ENCODE results near the gene TSSC4.

The TSSC4 gene

DNA sequence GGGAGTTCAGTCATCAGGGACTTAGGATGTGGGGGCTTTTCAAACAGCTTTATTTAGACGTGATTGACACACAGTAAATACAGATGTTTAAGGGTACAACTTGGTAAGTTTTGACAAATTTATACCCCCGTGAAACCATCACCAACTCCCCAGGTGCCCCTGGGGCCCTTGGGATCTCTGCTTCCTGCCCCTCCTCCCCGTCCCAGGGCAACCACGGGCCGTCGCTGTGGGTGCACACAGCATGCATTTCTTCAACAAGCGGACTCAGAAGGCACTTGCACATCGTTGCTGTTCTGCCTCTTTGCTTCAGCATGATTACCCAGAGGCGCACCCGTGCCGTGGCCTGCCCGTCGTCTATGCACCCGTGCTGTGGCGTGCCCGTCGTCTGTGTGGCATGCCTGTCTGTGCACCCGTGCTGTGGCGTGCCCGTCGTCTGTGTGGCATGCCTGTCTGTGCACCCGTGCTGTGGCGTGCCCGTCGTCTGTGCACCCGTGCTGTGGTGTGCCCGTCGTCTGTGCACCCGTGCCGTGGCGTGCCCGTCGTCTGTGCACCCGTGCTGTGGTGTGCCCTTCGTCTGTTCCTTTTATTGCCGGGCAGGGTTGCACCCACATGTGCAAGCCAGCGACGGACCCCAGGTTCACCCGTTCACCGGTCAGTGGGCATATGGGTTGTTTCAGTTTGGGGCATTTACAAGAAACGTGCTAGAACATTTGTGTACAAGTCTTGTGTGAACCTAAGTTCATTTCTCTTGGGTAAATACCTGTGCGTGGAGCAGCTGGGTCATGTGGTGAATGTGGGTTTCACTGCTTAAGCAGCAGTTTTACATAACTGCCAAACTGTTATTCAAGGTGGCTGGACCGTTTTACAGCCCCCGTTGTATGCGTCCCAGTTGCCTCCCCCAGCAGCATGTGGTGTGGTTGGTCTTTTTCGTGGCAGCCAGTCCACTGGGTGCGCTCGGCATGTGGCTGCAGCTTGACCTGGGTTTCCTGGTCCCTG lies 15.1 kb upstream of the TSSC4 start:
- DNase-seq (ENCODE audit: low read depth in 1 of 2, low spot score in 1 of 2), result no peak

- DNase-seq (ENCODE audit: low read depth in 1 of 2, low spot score in 1 of 2), result no peak
Measured at GRCh38 chr11:2386591-2386990, 14.0 kb upstream of the TSSC4 start.

GRCh38 chr11:2387266-2387987 lies 13.1 kb upstream of the TSSC4 start:
- no peak for DNase-seq (ENCODE audit: low read depth in 1 of 2, low spot score in 1 of 2)

DNA sequence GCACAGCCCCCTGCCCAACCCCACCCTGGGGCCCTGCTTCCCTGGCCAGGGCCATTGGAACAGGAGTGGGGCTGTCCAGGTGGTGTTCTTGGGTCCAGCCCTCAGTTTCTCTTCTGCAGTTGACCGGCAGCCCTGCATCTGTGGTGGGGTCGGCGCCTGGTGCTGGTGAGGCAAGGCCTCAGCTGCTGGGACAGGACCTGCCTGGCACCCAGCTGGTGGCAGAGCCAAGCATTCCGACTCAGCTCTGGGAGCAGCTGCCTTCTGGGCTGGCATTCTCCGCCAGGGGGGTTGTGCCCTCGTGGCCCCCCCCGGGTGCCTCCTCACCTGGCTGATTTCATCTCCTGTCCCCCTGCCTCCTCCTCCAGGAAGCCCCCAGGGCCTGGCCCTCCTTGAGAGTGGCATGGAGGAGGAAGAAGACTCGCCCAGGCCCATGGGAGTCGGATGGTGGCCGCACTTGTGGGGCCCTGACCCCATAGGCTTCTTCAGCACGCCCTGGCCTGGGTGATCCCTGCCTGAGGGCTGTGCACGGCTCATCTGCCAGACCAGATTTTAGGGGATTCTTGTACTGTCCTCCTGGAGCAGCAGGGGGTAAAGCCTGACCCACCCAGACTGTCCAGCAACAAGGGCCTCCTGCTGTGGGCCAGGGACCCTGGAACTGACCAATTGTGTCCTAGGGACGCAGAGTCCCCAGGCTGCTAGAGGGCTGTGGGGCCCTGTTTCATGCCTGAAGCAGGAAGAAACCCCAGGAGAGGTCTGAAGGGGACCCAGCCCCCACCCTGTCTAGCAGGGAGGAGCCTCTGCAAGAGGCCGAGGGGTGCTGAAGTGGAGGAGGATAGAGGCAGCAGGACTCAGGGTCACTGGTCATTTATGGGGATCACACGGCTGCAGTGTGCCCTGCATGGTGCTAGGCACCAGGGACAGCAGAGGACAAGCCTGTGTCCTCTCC lies 11.8 kb upstream of the TSSC4 start:
- DNase-seq (ENCODE audit: low read depth in 1 of 2, low spot score in 1 of 2), result no peak

DNA sequence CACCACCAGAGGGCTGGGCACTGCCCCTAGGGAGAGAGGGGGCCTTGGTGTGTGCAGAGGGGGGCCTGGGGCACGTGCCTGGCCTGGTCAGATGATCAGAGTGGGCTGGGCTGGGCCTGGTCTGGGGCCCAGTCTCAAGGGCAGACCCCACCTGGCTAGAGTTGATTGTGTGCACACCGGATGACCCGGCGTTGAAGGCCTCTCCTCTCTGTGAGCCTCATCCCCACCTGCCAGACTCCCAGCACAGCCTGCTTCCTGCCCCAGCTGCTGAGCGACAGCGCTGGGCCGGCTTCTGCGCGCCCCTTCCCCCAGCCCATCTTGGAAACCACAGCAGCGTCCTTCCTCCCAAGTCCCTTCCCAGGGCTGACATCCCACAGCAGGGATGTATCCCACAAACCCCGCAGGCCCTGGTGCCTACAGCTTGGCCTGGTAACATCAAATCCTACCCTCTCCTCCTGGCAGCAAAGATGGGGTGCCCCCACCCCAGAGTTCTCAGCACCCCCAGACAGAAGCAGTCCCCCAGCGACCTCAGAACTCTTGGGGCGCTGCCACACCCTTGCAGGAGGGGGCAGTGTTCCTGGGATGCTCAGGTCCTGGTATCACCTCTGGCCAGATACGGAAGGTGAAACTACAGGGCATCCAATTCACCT lies 11.0 kb upstream of the TSSC4 start:
- no peak for DNase-seq (ENCODE audit: low read depth in 1 of 2, low spot score in 1 of 2)

DNA sequence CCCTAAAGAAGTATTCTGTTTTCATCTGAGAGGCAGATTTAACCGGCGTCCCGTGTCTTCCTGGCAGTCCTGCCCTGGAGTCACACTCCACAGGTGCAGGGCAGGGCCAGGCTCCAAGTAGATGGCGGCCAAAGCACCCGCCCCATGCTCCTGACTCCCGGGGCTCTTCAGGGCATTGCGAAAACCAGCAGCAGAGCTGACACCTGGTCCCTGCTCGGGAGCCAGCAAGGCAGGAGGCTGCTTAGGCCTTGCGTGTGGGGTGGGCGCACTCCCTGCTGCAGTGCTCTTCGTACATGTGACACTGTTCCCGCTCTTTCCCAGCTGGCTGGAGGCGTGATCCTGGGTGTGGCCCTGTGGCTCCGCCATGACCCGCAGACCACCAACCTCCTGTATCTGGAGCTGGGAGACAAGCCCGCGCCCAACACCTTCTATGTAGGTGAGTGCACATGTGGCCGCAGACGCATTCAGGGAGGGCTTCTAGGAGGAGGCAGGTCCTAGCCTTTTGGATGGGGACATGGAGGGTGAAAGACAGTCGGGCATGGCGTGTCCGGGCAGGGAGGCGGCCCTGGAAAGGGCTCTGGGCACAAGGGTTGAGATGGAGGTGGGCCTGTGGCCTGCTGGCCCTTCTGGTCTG lies 10.3 kb upstream of the TSSC4 start:
- DNase-seq (ENCODE audit: low read depth in 1 of 2, low spot score in 1 of 2), result no peak

- DNase-seq (ENCODE audit: low read depth in 1 of 2, low spot score in 1 of 2), result no peak
Measured at GRCh38 chr11:2390725-2391151, 9.8 kb upstream of the TSSC4 start.

DNA sequence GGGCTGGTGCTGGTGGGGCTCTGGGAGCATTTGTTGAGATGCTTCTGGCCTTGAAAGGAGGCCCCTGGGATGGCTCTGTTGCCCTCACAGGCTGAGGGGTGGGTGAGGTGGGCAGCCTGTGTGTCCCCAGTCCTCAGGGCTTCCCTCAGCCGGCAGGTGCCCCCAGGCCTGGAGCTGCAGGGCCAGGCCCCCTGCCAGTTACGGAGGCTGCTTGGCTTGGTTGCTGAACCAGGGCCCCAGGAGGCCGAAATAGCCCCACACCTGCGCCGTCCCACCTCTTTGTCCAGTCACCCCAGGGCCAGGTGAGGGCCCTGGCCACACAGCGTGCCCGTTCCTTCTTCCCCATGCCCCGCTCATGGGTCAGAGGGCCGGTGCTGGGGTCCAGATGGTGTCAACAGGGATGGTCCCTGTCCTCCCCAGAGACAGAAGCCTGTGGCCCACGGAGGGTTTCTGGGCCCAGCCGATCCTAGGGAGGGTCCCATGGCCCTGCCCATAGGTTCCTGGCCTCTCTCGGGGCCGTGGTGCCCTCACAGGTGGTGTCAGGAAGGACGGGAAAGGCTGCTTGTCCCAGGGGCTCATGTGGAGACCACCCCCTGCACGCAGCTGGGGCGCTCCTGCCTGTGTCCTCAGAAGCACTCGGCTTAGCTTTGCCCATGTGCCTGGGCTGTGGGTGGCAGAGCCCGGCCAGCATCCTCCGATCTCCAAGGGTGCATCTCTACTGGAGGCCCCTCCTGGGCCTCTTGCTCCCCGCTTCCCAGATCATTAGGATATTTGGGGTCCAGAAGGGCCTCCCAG lies 9.2 kb upstream of the TSSC4 start:
- DNase-seq (ENCODE audit: low read depth in 1 of 2, low spot score in 1 of 2), result no peak

GRCh38 chr11:2392241-2392959 lies 8.2 kb upstream of the TSSC4 start:
- no peak for DNase-seq (ENCODE audit: low read depth in 1 of 2, low spot score in 1 of 2)

DNA sequence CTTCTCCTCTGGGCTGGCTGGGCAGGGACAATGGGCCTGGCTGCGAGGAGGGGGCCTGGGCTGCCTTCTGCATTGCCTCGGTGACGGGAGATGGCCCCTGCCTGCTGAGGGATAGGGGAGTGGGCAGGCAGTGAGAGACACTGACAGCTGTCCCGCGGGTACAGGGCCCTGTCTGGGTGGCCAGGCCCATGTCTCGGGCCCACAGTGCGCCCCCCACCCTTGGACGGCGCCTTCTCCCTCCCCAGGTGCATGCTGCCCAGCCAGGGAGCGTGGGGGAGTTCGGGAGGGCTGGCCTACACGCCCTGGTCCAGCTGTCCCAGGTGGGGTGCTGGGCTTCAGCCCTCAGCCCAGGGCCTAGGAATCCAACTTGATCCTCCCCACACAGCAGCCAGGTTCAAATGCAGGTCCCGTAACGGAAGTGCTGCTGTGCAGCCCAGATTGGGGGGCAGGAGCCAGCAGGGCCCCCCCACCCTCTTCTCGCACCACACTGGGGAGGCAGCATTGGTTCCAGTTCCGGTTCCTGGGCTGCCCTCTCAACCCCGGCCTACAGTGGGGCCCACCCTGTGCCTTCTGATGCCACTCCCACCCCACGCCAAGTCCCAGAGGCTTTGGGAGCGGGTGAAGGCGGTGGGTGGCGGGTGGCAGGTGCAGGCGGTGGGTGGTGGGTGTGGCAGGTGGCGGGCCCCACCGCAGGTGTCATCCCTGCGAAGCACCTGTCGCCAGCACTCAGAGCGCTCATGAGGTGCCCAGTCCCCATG lies 7.3 kb upstream of the TSSC4 start:
- DNase-seq (ENCODE audit: low read depth in 1 of 2, low spot score in 1 of 2), result no peak

DNA sequence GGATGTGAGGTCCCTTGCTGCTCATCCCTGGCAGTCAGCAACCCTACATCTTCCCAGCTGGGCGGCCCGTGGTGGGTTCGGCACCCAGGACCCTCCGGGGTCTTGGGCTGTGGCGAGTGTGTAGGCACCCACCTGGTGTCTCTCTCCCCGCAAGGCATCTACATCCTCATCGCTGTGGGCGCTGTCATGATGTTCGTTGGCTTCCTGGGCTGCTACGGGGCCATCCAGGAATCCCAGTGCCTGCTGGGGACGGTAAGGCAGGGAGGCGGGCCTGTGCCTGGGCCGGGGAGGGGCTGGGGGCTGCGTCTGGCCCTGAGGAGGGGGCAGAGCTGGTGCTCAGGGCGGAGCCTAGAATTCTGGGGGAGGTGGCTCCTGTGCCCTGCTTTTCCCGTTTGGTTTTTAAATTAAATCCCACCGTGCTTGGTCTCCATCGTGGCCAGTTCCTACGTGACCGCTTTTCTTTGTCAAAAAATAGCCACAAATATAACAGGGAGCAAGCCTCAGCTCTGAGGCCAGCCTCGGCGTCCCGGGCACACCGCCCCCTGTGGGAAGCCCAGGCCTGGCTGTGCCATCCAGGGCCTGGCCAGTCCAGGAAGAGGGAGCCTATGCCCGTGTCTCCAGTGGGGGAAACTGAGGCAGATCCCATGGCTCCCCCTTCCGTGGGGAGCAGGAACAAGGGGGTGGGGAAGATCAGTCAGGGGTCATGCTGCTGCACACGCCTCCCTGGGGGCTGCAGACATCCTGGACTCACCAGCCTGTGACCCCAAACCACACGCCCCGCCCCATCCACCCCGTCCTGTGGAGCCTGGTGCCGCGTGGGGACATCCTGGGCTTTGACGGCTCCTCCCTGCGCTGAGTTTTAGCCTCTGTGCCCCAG lies 6.4 kb upstream of the TSSC4 start:
- DNase-seq (ENCODE audit: low read depth in 1 of 2, low spot score in 1 of 2), result no peak

DNA sequence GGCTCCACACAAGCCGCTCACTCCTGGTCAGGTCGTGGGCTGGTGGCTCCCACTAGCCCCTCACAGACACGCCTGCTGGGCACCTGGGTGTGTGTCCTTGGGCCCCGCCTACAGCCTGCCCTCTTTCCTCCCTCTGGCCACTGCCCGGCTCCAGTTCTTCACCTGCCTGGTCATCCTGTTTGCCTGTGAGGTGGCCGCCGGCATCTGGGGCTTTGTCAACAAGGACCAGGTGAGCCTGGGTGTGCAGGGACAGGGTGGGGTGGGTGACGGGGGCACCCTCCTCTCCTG lies 5.8 kb upstream of the TSSC4 start:
- DNase-seq (ENCODE audit: low read depth in 1 of 2, low spot score in 1 of 2), result no peak

- no peak for DNase-seq (ENCODE audit: low read depth in 1 of 2, low spot score in 1 of 2)
Measured at GRCh38 chr11:2395211-2395730, 5.3 kb upstream of the TSSC4 start.

- no peak for DNase-seq (ENCODE audit: low read depth in 1 of 2, low spot score in 1 of 2)
Measured at GRCh38 chr11:2395856-2396255, 4.7 kb upstream of the TSSC4 start.

GRCh38 chr11:2396471-2396870 lies 4.1 kb upstream of the TSSC4 start:
- no peak for DNase-seq (ENCODE audit: low read depth in 1 of 2, low spot score in 1 of 2)

DNA sequence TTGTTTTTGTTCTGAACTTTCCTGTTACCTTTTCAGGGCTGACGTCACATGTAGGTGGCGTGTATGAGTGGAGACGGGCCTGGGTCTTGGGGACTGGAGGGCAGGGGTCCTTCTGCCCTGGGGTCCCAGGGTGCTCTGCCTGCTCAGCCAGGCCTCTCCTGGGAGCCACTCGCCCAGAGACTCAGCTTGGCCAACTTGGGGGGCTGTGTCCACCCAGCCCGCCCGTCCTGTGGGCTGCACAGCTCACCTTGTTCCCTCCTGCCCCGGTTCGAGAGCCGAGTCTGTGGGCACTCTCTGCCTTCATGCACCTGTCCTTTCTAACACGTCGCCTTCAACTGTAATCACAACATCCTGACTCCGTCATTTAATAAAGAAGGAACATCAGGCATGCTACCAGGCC lies 3.5 kb upstream of the TSSC4 start:
- DNase-seq (ENCODE audit: low read depth in 1 of 2, low spot score in 1 of 2), result no peak

Measured in activated CD4-positive, alpha-beta T cell treated with anti-CD3 and anti-CD28 coated beads, Interleukin-2, amount 50 U/mL, for 24 hours (primary cell).